Measurements from ENCODE around the gene EYS. TPM values are rescaled to one million over a fixed set of nuclear protein-coding genes. Genes with fewer than 3 reads are reported as not detected.

EYS gene
- total and polyA plus RNA-seq, 2 of the 8 experiments (the other 6 are each of a cell fraction or from before 2014, with no cell fraction given) = 0.05 to 0.13 TPM

GRCh38 chr6:65059568-65059967 lies 647.5 kb downstream of the EYS start:
- H2AK5ac ChIP-seq (ENCODE audit: low read depth, low read length) = no peak overlapping the region
- no peak overlapping the region for H3K14ac ChIP-seq (ENCODE audit: insufficient read length)
- H2BK5ac ChIP-seq (ENCODE audit: low read depth, low read length) = no peak overlapping the region
- H2AFZ ChIP-seq (ENCODE audit: low read length) = no peak overlapping the region
- no peak overlapping the region for H2BK12ac ChIP-seq (ENCODE audit: low read depth, low read length)
- no peaks in the 10 kb centered on the region for H3K4me1 ChIP-seq (replicated peaks in 1 of 4; ENCODE audit: control insufficient read depth in 3 of 4, insufficient read depth in 4 of 4, low read length in 3 of 4)
- ChIA-PET CTCF (ENCODE audit: partially characterized antibody) (interaction anchor here (0.6 kb wide), 1 partner anchor 998 kb away, joined by 3 read pairs; no protein-coding TSS in a partner anchor), POLR2A (ENCODE audit: partially characterized antibody) (no interaction called here)
- no peak overlapping the region for H2BK15ac ChIP-seq (ENCODE audit: low read length)
- H4K8ac ChIP-seq (ENCODE audit: extremely low read depth, insufficient read depth, low read length) = no peak overlapping the region
- H3K9ac ChIP-seq (replicated peaks in 1 of 4; ENCODE audit: extremely low read depth in 1 of 4, low read depth in 3 of 4, low read length in 3 of 4) = no peak overlapping the region
- H3K4ac ChIP-seq (replicated peaks; ENCODE audit: insufficient read length, low read depth, low read length) = no peak overlapping the region
- H3K4me3 ChIP-seq (ENCODE audit: extremely low read depth in 1 of 4, insufficient read depth in 2 of 4, low read depth in 3 of 4, low read length in 4 of 4) = no peak overlapping the region
- DNase-seq (ENCODE audit: low read depth in 1 of 2, low spot score in 2 of 2) (no peak), FAIRE-seq (no peak)
- H4K91ac ChIP-seq (replicated peaks; ENCODE audit: insufficient read length, low read length) = no peak overlapping the region
- H3K4me2 ChIP-seq (ENCODE audit: insufficient read depth in 1 of 2, low read depth in 2 of 2, low read length in 2 of 2) = no peak overlapping the region
- H3K23ac ChIP-seq (ENCODE audit: insufficient read length) = no peak overlapping the region
- H3K23me2 ChIP-seq (ENCODE audit: low read depth, low read length) = no peaks in the 10 kb centered on the region
- no peaks in the 10 kb centered on the region for H4K20me1 ChIP-seq (replicated peaks in 1 of 2; ENCODE audit: control insufficient read depth in 1 of 2, insufficient read depth in 2 of 2, low read length in 2 of 2)
- H3K36me3 ChIP-seq (ENCODE audit: control insufficient read depth in 2 of 4, insufficient read depth in 4 of 4, low read length in 3 of 4) = no peaks in the 10 kb centered on the region
- no peaks in the 10 kb centered on the region for H3K79me1 ChIP-seq (ENCODE audit: low read depth, low read length)
- H3K56ac ChIP-seq (replicated peaks; ENCODE audit: insufficient read length, low read depth, low read length) = no peak overlapping the region
- no peak overlapping the region for H3K18ac ChIP-seq (ENCODE audit: extremely low read depth, low read length)
- H3K9me3 ChIP-seq (ENCODE audit: insufficient read depth in 2 of 2, low read depth in 1 of 2, low read length in 1 of 2) = no peaks in the 10 kb centered on the region
- H2BK120ac ChIP-seq (replicated peaks; ENCODE audit: low read depth, low read length) = no peak overlapping the region
- no peak for TF ChIP-seq BACH1 (IDR thresholded peaks at IDR 0.05; ENCODE audit: low read length)
- TF ChIP-seq TCF12 (IDR thresholded peaks at IDR 0.05; ENCODE audit: low read depth, low read length) = no peak
- TF ChIP-seq KDM1A (IDR thresholded peaks at IDR 0.05; ENCODE audit: borderline replicate concordance, low read length) = no peak
- TF ChIP-seq MAX (IDR thresholded peaks at IDR 0.05) = no peak
- TF ChIP-seq SIN3A (conservative IDR thresholded peaks at IDR 0.05 in 1 of 2, IDR thresholded peaks at IDR 0.05 in 1 of 2; ENCODE audit: low read depth in 1 of 2, low read length in 2 of 2) = no peak
- TF ChIP-seq CEBPB (IDR thresholded peaks at IDR 0.05; ENCODE audit: low read depth, low read length) = no peak
- TF ChIP-seq ZNF274 (IDR thresholded peaks at IDR 0.05; ENCODE audit: borderline replicate concordance, extremely low read depth, low read length) = no peak
- TF ChIP-seq RFX5 (IDR thresholded peaks at IDR 0.05; ENCODE audit: borderline replicate concordance, low read depth, low read length) = no peak
- no peak for TF ChIP-seq TEAD4 (IDR thresholded peaks at IDR 0.05; ENCODE audit: low read depth, low read length)
- TF ChIP-seq RAD21 (IDR thresholded peaks at IDR 0.05 in 1 of 2, conservative IDR thresholded peaks at IDR 0.05 in 1 of 2; ENCODE audit: low read depth in 2 of 2, low read length in 2 of 2) = no peak
- no peak for TF ChIP-seq HDAC6 (IDR thresholded peaks at IDR 0.05; ENCODE audit: low read depth, low read length)
- no peak for TF ChIP-seq TBP (IDR thresholded peaks at IDR 0.05; ENCODE audit: low read depth, low read length)
- no peak for TF ChIP-seq CHD1 (IDR thresholded peaks at IDR 0.05; ENCODE audit: low read depth, low read length)
- no peak overlapping the region for H2BK20ac ChIP-seq (ENCODE audit: low read length)
- no peak overlapping the region for H3K27ac ChIP-seq (ENCODE audit: low read depth, low read length)
- no peaks in the 10 kb centered on the region for H3K27me3 ChIP-seq (replicated peaks in 1 of 4; ENCODE audit: control insufficient read depth in 3 of 4, extremely low read depth in 1 of 4, insufficient read depth in 3 of 4, low read length in 3 of 4)
- H4K5ac ChIP-seq (ENCODE audit: insufficient read length, low read depth, low read length) = no peak overlapping the region
- H3K79me2 ChIP-seq (ENCODE audit: control insufficient read depth in 1 of 2, insufficient read depth in 2 of 2, low read length in 2 of 2) = no peaks in the 10 kb centered on the region

All from H1 (cell line).